ENCODE data around the gene KLHL10. TPM values are rescaled to one million over a fixed set of nuclear protein-coding genes. Genes with fewer than 3 reads are reported as not detected.

Gene KLHL10
- total RNA-seq, 1 donor: under 0.01 TPM

- H3K4me3 ChIP-seq (ENCODE audit: low read depth, low read length): no peak overlapping the region
- TF ChIP-seq CTCF (IDR thresholded peaks at IDR 0.05; ENCODE audit: insufficient read depth, low read depth, low read length): peak; percentile 26
- no peak for DNase-seq (ENCODE audit: low read depth)
These were observed 48.1 kb downstream of the KLHL10 start for GRCh38 chr17:41885733-41886132.

DNA sequence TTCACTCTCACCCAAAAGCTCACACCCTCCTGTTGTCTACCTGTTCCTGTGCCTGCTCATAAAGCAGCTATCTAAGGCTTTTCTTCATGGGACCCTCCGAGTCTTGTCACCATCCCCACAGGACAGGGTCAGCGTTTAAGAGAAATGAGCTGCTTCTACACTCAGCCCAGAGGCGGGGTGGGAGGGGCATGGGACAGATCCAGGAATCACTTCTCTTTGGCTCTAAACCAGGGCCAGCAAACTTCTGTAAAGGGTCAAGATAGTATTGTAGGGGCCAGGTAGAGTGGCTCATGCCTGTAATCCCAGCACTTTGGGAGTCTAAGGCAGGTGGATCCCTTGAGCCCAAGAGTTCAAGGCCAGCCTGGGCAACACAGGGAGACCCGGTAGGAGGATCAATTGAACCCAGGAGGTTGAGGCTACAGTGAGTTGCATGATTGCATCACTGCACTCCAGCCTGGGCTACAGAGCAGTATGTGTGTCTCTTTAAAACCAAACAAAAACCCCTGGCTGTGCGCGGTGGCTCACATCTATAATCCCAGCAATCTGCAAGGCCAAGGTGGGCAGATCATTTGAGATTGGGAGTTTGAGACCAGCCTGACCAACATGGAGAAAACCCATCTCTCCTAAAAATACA is 50.8 kb downstream of the KLHL10 start:
- DNase-seq (ENCODE audit: low read depth): no peak
- no peak overlapping the region for H3K4me3 ChIP-seq (ENCODE audit: low read depth, low read length)
- no peak for TF ChIP-seq CTCF (IDR thresholded peaks at IDR 0.05; ENCODE audit: insufficient read depth, low read depth, low read length)

- no peak overlapping the region for H3K4me3 ChIP-seq (ENCODE audit: low read depth, low read length)
- TF ChIP-seq CTCF (IDR thresholded peaks at IDR 0.05; ENCODE audit: insufficient read depth, low read depth, low read length): no peak
- DNase-seq (ENCODE audit: low read depth): no peak
These were observed 53.8 kb downstream of the KLHL10 start for GRCh38 chr17:41891135-41892020.

- H3K4me3 ChIP-seq (ENCODE audit: low read depth, low read length): no peak overlapping the region
- no peak for DNase-seq (ENCODE audit: low read depth)
- no peak for TF ChIP-seq CTCF (IDR thresholded peaks at IDR 0.05; ENCODE audit: insufficient read depth, low read depth, low read length)
These were observed 54.4 kb downstream of the KLHL10 start for GRCh38 chr17:41892021-41892376.

- no peak for TF ChIP-seq CTCF (IDR thresholded peaks at IDR 0.05; ENCODE audit: insufficient read depth, low read depth, low read length)
- no peak overlapping the region for H3K4me3 ChIP-seq (ENCODE audit: low read depth, low read length)
- DNase-seq (ENCODE audit: low read depth): no peak
These were observed 55.8 kb downstream of the KLHL10 start for GRCh38 chr17:41893384-41893783.

- peak; percentile 93 for DNase-seq (ENCODE audit: low read depth)
- TF ChIP-seq CTCF (IDR thresholded peaks at IDR 0.05; ENCODE audit: insufficient read depth, low read depth, low read length): no peak
- no peak overlapping the region for H3K4me3 ChIP-seq (ENCODE audit: low read depth, low read length)
These were observed 57.2 kb downstream of the KLHL10 start for GRCh38 chr17:41894791-41895331.

All from fibroblast of villous mesenchyme (primary cell).